SK-N-MC (cell line): ENCODE results near the gene ZNF407.

Experiments used
- EZH2 ChIP-seq: fragments of 200-600 bp; sonication (generic); IDR thresholded peaks from one replicate; pipeline ENCODE4 v1.6.1; 2017; ENCODE audit warnings: antibody characterized with exemption
- POLR2AphosphoS5 ChIP-seq: IDR thresholded peaks from 2 replicates; pipeline ENCODE4 v1.6.1; 2012; ENCODE audit warnings: mild to moderate bottlenecking, low read depth, low read length, borderline replicate concordance

- no peak for TF ChIP-seq EZH2
- no peak for TF ChIP-seq POLR2AphosphoS5
Observed at GRCh38 chr18:74768096-74768495, 170.4 kb downstream of the ZNF407 start.
